Loucy (cell line): ENCODE measurements around the gene SNRPB.

Experiments used
- H2AFZ ChIP-seq: fragments of 200-600 bp; sonication (generic); 2 replicates; pipeline ENCODE4 v1.6.0; 2016; ENCODE audit warnings: antibody characterized with exemption, mild to moderate bottlenecking, low read length, moderate library complexity
- H3F3A ChIP-seq: fragments of 200-600 bp; 2 replicates; pipeline ENCODE4 v1.6.0; 2016; ENCODE audit warnings: antibody characterized with exemption, low read depth, mild to moderate bottlenecking
- H3K27me3 ChIP-seq: fragments of 200-600 bp; sonication (generic); 2 replicates; pipeline ENCODE4 v1.6.1; 2014; ENCODE audit warnings: low read length, mild to moderate bottlenecking; ENCODE audit not compliant: insufficient read depth, poor library complexity, severe bottlenecking
- H3K36me3 ChIP-seq: fragments of 200-600 bp; sonication (generic); 2 replicates; pipeline ENCODE4 v1.6.1; 2016; ENCODE audit warnings: low read length; ENCODE audit not compliant: insufficient read depth
- H3K4me1 ChIP-seq: fragments of 200-600 bp; sonication (generic); 2 replicates; pipeline ENCODE4 v1.5.1; 2014; ENCODE audit warnings: low read length, mild to moderate bottlenecking; ENCODE audit not compliant: insufficient read depth, poor library complexity, severe bottlenecking
- H3K4me2 ChIP-seq: fragments of 200-600 bp; sonication (generic); 2 replicates; pipeline ENCODE4 v1.6.0; 2014; ENCODE audit warnings: antibody characterized with exemption, low read length, low read depth, mild to moderate bottlenecking; ENCODE audit not compliant: poor library complexity, severe bottlenecking
- H3K4me3 ChIP-seq: fragments of 200-600 bp; sonication (generic); 2 replicates; pipeline ENCODE4 v1.5.1; 2014; ENCODE audit warnings: low read length, mild to moderate bottlenecking, mixed read lengths; ENCODE audit not compliant: poor library complexity, severe bottlenecking
- H3K79me2 ChIP-seq: fragments of 200-600 bp; sonication (generic); 2 replicates; pipeline ENCODE4 v1.6.1; 2014; ENCODE audit warnings: low read length; ENCODE audit not compliant: insufficient read depth
- H3K9ac ChIP-seq: fragments of 200-600 bp; sonication (generic); 2 replicates; pipeline ENCODE4 v1.6.0; 2014; ENCODE audit warnings: mild to moderate bottlenecking, low read depth, low read length, moderate library complexity; ENCODE audit not compliant: poor library complexity, severe bottlenecking
- H3K9me2 ChIP-seq: fragments of 200-600 bp; sonication (generic); replicated peaks from 2 replicates; pipeline ENCODE4 v1.6.1; 2016; ENCODE audit warnings: low read depth, low read length, mixed read lengths
- H3K9me3 ChIP-seq: fragments of 200-600 bp; sonication (generic); 2 replicates; pipeline ENCODE4 v1.6.1; 2014; ENCODE audit warnings: mild to moderate bottlenecking, antibody characterized with exemption, low read length, low read depth; ENCODE audit not compliant: insufficient read depth
- H4K20me1 ChIP-seq: fragments of 200-600 bp; sonication (generic); 2 replicates; pipeline ENCODE4 v1.6.0; 2014; ENCODE audit warnings: antibody characterized with exemption, low read length, mild to moderate bottlenecking; ENCODE audit not compliant: insufficient read depth, poor library complexity, severe bottlenecking
- EZH2phosphoT487 ChIP-seq: fragments of 200-600 bp; IDR thresholded peaks from 2 replicates; pipeline ENCODE4 v1.6.1; 2018; ENCODE audit warnings: antibody characterized with exemption, mild to moderate bottlenecking, moderate library complexity, borderline replicate concordance
- TF ChIP-seq, protein P1 (sequence below): fragments of 200-600 bp; sonication (generic); conservative IDR thresholded peaks from 2 replicates; pipeline ENCODE4 v1.5.1; 2014; ENCODE audit warnings: mild to moderate bottlenecking, antibody characterized with exemption, low read length

The SNRPB gene

DNA sequence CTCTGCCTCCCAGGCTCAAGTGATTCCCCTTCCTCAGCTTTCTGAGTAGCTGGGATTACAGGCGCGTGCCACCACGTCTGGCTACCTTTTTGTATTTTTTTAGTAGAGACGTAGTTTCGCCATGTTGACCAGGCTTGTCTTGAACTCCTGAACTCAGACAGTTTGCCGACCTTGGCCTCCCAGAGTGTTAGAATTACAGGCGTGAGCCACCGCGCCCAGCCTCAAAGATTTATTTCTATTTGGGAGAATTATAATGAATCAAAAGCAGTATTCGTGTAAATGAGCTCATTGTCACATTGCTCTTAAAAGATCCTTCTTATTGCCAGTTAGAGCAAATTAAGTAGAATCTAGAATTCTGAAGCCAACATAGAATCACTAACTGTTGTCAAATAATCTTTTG is 47.5 kb upstream of the SNRPB start:
- H3F3A ChIP-seq, result no peaks in the 10 kb centered on the region
- no peak for TF ChIP-seq EZH2phosphoT487
- TF ChIP-seq, protein P1, sequence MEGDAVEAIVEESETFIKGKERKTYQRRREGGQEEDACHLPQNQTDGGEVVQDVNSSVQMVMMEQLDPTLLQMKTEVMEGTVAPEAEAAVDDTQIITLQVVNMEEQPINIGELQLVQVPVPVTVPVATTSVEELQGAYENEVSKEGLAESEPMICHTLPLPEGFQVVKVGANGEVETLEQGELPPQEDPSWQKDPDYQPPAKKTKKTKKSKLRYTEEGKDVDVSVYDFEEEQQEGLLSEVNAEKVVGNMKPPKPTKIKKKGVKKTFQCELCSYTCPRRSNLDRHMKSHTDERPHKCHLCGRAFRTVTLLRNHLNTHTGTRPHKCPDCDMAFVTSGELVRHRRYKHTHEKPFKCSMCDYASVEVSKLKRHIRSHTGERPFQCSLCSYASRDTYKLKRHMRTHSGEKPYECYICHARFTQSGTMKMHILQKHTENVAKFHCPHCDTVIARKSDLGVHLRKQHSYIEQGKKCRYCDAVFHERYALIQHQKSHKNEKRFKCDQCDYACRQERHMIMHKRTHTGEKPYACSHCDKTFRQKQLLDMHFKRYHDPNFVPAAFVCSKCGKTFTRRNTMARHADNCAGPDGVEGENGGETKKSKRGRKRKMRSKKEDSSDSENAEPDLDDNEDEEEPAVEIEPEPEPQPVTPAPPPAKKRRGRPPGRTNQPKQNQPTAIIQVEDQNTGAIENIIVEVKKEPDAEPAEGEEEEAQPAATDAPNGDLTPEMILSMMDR, result no peak
- no peaks in the 10 kb centered on the region for H3K36me3 ChIP-seq
- H3K27me3 ChIP-seq, result peaks cover 24% of the 10 kb centered on the region
- no peak overlapping the region for H3K4me3 ChIP-seq
- no peak overlapping the region for H2AFZ ChIP-seq
- H3K9ac ChIP-seq, result no peak overlapping the region
- H3K4me1 ChIP-seq, result no peaks in the 10 kb centered on the region
- H3K4me2 ChIP-seq, result no peak overlapping the region
- no peaks in the 10 kb centered on the region for H3K9me2 ChIP-seq
- no peaks in the 10 kb centered on the region for H3K9me3 ChIP-seq
- H3K79me2 ChIP-seq, result no peaks in the 10 kb centered on the region
- no peaks in the 10 kb centered on the region for H4K20me1 ChIP-seq

DNA sequence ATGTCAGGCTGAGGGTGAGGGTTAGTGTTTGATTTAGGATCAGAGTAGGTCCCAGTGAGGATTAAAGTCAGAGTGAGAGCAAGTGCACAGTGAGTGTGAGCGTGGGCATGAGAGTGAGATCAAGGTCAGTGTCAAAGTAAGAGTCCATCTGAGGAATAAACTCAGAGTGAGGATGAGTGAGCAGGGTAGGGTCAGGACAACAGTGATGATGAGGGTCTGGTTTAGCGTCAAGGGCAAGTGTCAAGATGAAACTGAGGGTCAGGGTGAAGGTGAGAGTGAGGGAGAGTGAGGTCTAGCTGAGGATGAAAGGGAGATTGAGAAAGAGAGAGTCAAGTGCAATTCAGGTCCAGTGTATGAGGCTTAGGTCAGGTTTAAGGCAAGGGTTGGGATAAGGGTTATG is 45.8 kb upstream of the SNRPB start:
- H3K36me3 ChIP-seq, result no peaks in the 10 kb centered on the region
- no peaks in the 10 kb centered on the region for H4K20me1 ChIP-seq
- no peaks in the 10 kb centered on the region for H3K4me1 ChIP-seq
- no peaks in the 10 kb centered on the region for H3K9me2 ChIP-seq
- no peaks in the 10 kb centered on the region for H3F3A ChIP-seq
- no peak overlapping the region for H3K4me2 ChIP-seq
- no peak overlapping the region for H3K9ac ChIP-seq
- H3K27me3 ChIP-seq, result peaks cover 32% of the 10 kb centered on the region
- H3K4me3 ChIP-seq, result no peak overlapping the region
- no peak overlapping the region for H2AFZ ChIP-seq
- H3K9me3 ChIP-seq, result no peaks in the 10 kb centered on the region
- TF ChIP-seq EZH2phosphoT487, result no peak
- TF ChIP-seq, protein P1, result no peak
- no peaks in the 10 kb centered on the region for H3K79me2 ChIP-seq

DNA sequence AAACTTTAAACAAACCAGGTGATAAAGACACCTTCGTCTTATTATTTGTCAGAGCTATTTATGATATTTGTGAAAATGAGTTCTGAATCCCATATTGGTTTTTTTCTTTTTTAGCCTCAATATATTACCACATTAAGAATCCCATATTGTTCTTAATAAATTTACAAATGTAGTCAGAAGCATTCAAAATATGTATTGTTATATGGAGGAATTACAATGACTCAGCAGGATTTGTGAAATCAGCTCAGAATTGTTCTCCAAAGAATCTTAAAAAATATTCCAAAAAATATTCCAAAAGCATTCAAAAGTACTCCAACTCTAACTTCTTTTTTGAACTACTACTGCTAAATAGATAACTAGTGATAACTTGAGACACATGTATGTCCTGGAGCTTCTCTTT is 44.6 kb upstream of the SNRPB start:
- H3K9me3 ChIP-seq, result no peaks in the 10 kb centered on the region
- H3K4me2 ChIP-seq, result no peak overlapping the region
- no peaks in the 10 kb centered on the region for H3K79me2 ChIP-seq
- H3K36me3 ChIP-seq, result no peaks in the 10 kb centered on the region
- H3F3A ChIP-seq, result no peaks in the 10 kb centered on the region
- no peak overlapping the region for H2AFZ ChIP-seq
- H3K4me1 ChIP-seq, result no peaks in the 10 kb centered on the region
- no peak overlapping the region for H3K4me3 ChIP-seq
- H3K27me3 ChIP-seq, result peaks cover 32% of the 10 kb centered on the region
- TF ChIP-seq EZH2phosphoT487, result no peak
- TF ChIP-seq, protein P1, result no peak
- no peaks in the 10 kb centered on the region for H4K20me1 ChIP-seq
- H3K9me2 ChIP-seq, result no peaks in the 10 kb centered on the region
- H3K9ac ChIP-seq, result no peak overlapping the region
